ENCODE measurements around the gene TFF3. TPM values are rescaled to one million over a fixed set of nuclear protein-coding genes. Genes with fewer than 3 reads are reported as not detected.

TFF3 gene
- total RNA-seq, 2 experiments from 2014 or later: not detected

DNA sequence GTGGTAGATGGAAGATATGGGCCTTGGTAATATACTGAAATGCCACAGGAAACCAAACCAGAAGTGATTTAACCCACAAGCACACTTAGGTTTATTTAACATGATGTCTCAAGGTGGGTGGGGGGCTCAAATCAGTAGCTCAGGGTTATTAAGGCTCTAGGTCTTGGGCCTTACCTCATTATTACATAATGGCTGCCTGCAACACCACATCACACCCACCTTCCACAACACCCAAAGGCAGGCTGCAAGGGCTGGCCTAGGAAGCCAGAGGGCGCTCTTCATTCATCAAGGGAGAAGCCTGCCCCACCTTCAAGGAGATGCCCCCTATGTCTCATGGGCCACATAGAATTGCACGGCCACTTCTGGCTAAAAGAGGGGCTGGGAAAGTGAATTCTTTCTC lies 45.1 kb upstream of the TFF3 start:
- DNase-seq: no peak
- Histone ChIP-seq H3K36me3 (ENCODE audit: insufficient read depth, low read length) (no peaks in the 10 kb centered on the region), H3K4me1 (ENCODE audit: insufficient read depth, low read length) (peaks cover 6% of the 10 kb centered on the region), H3K27ac (ENCODE audit: low read depth in 1 of 2, low read length in 2 of 2) (no peak overlapping the region), H3K9me3 (ENCODE audit: control insufficient read depth in 1 of 2, insufficient read depth in 1 of 2, low read length in 2 of 2) (peaks cover 3 to 10% of the 10 kb centered on the region in 2 experiments), H3K4me3 (ENCODE audit: low read length) (no peak overlapping the region), H3K27me3 (ENCODE audit: control insufficient read depth in 1 of 2, insufficient read depth in 2 of 2, low read length in 2 of 2) (no peaks in the 10 kb centered on the region)
- H3K4me3 Mint-ChIP-seq: no peak overlapping the region
- no peaks in the 10 kb centered on the region for H3K27me3 Mint-ChIP-seq
- intact Hi-C loops (cut with DNase I, micrococcal nuclease): no loop called here
- peaks cover 4% of the 10 kb centered on the region for H3K9me3 Mint-ChIP-seq
- H3K4me1 Mint-ChIP-seq (ENCODE audit: low read depth): no peaks in the 10 kb centered on the region
- TF ChIP-seq, protein P1, sequence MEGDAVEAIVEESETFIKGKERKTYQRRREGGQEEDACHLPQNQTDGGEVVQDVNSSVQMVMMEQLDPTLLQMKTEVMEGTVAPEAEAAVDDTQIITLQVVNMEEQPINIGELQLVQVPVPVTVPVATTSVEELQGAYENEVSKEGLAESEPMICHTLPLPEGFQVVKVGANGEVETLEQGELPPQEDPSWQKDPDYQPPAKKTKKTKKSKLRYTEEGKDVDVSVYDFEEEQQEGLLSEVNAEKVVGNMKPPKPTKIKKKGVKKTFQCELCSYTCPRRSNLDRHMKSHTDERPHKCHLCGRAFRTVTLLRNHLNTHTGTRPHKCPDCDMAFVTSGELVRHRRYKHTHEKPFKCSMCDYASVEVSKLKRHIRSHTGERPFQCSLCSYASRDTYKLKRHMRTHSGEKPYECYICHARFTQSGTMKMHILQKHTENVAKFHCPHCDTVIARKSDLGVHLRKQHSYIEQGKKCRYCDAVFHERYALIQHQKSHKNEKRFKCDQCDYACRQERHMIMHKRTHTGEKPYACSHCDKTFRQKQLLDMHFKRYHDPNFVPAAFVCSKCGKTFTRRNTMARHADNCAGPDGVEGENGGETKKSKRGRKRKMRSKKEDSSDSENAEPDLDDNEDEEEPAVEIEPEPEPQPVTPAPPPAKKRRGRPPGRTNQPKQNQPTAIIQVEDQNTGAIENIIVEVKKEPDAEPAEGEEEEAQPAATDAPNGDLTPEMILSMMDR (IDR thresholded peaks at IDR 0.05): no peak
- no peak for ATAC-seq (ENCODE audit: poor library complexity)
- H3K27ac Mint-ChIP-seq: no peak overlapping the region
- CTCF ChIA-PET: no interaction called here
- H3K36me3 Mint-ChIP-seq (ENCODE audit: low read depth): no peaks in the 10 kb centered on the region
- POLR2A ChIA-PET: no interaction called here

DNA sequence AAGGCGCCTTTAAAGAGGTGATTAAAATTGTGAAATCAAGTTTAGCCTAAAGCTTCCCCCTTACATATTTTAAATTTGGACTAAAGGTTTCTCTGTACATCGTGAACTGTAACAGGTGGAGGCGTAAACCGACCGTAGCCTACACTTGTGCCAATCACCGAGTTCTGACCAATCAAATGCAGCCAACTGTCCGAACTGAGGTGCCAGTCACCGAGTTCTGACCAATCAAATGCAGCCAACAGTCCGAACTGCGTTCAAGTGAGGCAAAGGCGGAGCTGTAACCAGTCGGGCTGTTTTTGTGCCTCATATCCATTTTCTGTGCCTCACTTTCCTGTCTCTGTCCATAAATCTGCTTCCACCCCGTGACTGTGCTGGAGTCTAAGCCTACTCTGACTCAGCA lies 43.7 kb upstream of the TFF3 start:
- Mint-ChIP-seq H3K9me3 (peaks cover 7% of the 10 kb centered on the region), H3K4me1 (ENCODE audit: low read depth) (no peaks in the 10 kb centered on the region)

DNA sequence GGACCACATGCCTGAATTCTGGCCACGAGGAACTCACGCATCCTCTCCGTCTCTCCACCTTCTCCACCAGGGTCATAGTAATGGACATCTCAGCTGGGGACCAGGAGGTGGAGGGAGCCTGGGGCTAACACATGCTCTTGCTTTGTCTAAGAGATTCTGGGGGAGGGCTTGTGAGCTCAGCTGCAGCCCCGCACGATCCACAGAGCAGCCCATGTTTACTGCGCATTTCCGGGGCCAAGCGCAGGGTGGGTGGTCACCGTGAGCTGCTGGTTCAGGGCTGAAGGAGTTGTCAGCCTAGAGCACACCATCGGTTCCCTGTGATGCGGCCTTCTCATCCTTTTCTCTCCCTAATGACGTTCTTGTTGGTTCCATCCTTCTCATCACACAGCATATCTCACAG lies 43.1 kb upstream of the TFF3 start:
- no peak overlapping the region for H3K4me3 Mint-ChIP-seq
- POLR2A ChIA-PET: no interaction called here
- H3K9me3 ChIP-seq (ENCODE audit: control insufficient read depth in 1 of 2, insufficient read depth in 1 of 2, low read length in 2 of 2): peaks cover 8 to 10% of the 10 kb centered on the region in 2 experiments

More for the DNA sequence above, 43.7 kb upstream of the TFF3 start:
- DNase-seq (no peak), ATAC-seq (ENCODE audit: poor library complexity) (no peak)
- intact Hi-C loops (cut with DNase I, micrococcal nuclease): no loop called here
- TF ChIP-seq, protein P1 (IDR thresholded peaks at IDR 0.05): no peak
- Histone ChIP-seq H3K27me3 (ENCODE audit: control insufficient read depth in 1 of 2, insufficient read depth in 2 of 2, low read length in 2 of 2) (no peaks in the 10 kb centered on the region), H3K4me1 (ENCODE audit: insufficient read depth, low read length) (peaks cover 6% of the 10 kb centered on the region), H3K4me3 (ENCODE audit: low read length) (no peak overlapping the region), H3K9me3 (ENCODE audit: control insufficient read depth in 1 of 2, insufficient read depth in 1 of 2, low read length in 2 of 2) (peaks cover 8 to 10% of the 10 kb centered on the region in 2 experiments), H3K36me3 (ENCODE audit: insufficient read depth, low read length) (no peaks in the 10 kb centered on the region), H3K27ac (ENCODE audit: low read depth in 1 of 2, low read length in 2 of 2) (no peak overlapping the region)
- Mint-ChIP-seq H3K27me3 (no peaks in the 10 kb centered on the region), H3K36me3 (ENCODE audit: low read depth) (no peaks in the 10 kb centered on the region), H3K4me3 (no peak overlapping the region), H3K27ac (no peak overlapping the region)
- ChIA-PET POLR2A (no interaction called here), CTCF (no interaction called here)

More for the DNA sequence above, 43.1 kb upstream of the TFF3 start:
- Histone ChIP-seq H3K4me1 (ENCODE audit: insufficient read depth, low read length) (peaks cover 4% of the 10 kb centered on the region), H3K4me3 (ENCODE audit: low read length) (no peak overlapping the region), H3K27me3 (ENCODE audit: control insufficient read depth in 1 of 2, insufficient read depth in 2 of 2, low read length in 2 of 2) (no peaks in the 10 kb centered on the region), H3K36me3 (ENCODE audit: insufficient read depth, low read length) (no peaks in the 10 kb centered on the region), H3K27ac (ENCODE audit: low read depth in 1 of 2, low read length in 2 of 2) (no peak overlapping the region)
- Mint-ChIP-seq H3K9me3 (peaks cover 7% of the 10 kb centered on the region), H3K27ac (no peak overlapping the region), H3K27me3 (no peaks in the 10 kb centered on the region), H3K4me1 (ENCODE audit: low read depth) (no peaks in the 10 kb centered on the region), H3K36me3 (ENCODE audit: low read depth) (no peaks in the 10 kb centered on the region)
- ATAC-seq (ENCODE audit: poor library complexity) (no peak), DNase-seq (no peak)
- TF ChIP-seq, protein P1 (IDR thresholded peaks at IDR 0.05): no peak
- intact Hi-C loops (cut with DNase I, micrococcal nuclease): no loop called here
- CTCF ChIA-PET: no interaction called here
